ENCODE data around the gene CUTA. TPM values are rescaled to one million over a fixed set of nuclear protein-coding genes. Genes with fewer than 3 reads are reported as not detected.
A peak's percentile ranks its signal among the peaks of the same experiment; 100 is the strongest.

CUTA gene
- total RNA-seq, 2 donors from 2014 or later, result 198 to 219 TPM

DNA sequence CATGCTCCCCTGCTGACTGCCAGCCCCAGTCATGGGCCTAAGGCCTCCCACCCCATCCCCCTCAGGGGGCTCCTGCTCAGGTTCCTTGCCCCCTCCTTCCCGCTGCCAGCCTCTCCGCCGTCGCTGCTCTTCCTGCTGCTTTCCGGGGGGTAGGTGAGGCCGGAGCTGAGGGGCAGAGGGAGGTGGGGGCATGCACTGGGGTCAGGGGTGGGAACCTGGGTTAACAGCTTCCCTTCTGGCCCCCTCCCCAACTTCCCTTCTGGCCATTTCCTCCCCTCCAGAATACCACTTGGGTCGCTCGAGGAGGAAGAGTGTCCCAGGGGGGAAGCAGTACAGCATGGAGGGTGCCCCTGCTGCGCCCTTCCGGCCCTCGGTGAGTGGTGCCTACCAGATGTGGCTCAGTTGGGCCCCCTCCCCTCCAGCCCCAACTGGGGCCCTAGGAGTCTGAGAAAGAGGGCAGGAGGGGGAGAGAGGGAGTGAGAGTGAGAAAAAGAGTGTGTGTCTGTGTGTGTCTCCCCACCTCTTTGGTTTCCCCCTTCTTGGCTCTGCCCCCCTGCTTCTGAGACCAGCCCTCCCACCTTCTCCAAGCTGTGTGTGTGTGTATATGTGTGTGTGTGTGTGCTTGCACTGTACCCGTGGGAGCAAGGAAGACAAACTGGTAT lies 14.1 kb upstream of the CUTA start:
- peak overlapping the region; percentile 37 for H3K4me3 ChIP-seq (ENCODE audit: low read length)
- H3K9ac ChIP-seq (ENCODE audit: extremely low read depth, low read length, poor library complexity, severe bottlenecking), result no peak overlapping the region
- Mint-ChIP-seq H3K4me1 (peaks cover 59% of the 10 kb centered on the region), H3K36me3 (ENCODE audit: low read depth) (peaks cover 27% of the 10 kb centered on the region), H3K27me3 (ENCODE audit: insufficient read depth) (no peaks in the 10 kb centered on the region), H3K9me3 (no peaks in the 10 kb centered on the region), H3K27ac (peak overlapping the region; percentile 81), H3K4me3 (peak overlapping the region; percentile 51)
- peak; percentile 67 for DNase-seq
- TF ChIP-seq CTCF (conservative IDR thresholded peaks at IDR 0.05), result no peak
- H3K4me1 ChIP-seq (ENCODE audit: control insufficient read depth, insufficient read depth, low read length), result peaks cover 11% of the 10 kb centered on the region
- no peaks in the 10 kb centered on the region for H3K9me3 ChIP-seq (ENCODE audit: control insufficient read depth, low read length)
- no peaks in the 10 kb centered on the region for H3K27me3 ChIP-seq (ENCODE audit: control insufficient read depth, insufficient read depth, low read length, poor library complexity, severe bottlenecking)
- 47 to 50% methylated on average over 3 to 11 of the region's 12 CpGs for WGBS, 2 experiments (ENCODE audit: insufficient coverage in 1 of 2, insufficient read length in 1 of 2)
- H3K36me3 ChIP-seq (ENCODE audit: control insufficient read depth, insufficient read depth, low read length), result peaks cover 18% of the 10 kb centered on the region
- peak overlapping the region; percentile 82 for H3K27ac ChIP-seq (ENCODE audit: low read depth, low read length)

DNA sequence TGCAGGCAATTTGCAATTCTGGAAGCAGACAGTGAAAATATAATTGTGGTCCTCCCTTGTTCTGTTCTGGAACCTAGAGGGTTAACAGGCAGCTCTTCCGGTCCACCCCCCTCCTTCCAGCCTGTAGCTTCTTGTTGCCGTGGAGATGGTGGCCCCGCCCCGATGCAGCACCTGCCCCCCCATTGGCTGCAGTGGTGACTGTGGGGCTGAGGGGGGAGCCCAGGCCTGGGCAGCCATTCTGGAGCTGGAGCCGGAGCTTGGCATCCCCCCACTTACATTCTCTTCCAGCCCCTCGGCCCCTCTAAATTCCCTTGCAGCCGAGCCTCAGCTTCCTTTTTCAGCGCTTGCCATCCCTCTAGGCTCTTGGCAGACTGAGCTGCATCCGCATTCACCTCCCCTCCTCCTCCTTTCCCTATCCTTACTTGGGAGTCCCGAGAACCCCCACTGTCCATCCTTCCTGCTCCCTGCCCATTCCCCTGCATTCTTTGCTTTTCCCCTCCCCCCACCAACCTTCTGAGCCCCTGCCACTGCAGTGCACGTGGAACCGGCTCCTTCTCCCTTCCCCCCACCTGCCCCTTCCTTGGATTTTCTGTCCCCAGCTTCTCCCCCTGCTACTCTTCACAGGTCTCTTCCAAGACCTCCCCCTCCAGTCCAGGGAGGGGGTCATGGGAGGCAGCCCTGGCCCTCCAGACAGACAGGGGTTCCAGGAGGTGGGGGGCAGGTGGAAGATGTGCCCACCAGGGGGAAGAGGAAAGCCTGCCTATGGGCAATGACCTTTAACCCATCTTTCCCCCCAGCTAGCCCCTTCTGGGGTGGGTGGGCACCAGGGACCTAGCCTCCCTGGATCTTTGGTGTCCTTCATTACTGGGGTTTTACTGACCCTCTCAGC lies 13.3 kb upstream of the CUTA start:
- peak overlapping the region; percentile 37 for H3K4me3 ChIP-seq (ENCODE audit: low read length)
- H3K27me3 Mint-ChIP-seq (ENCODE audit: insufficient read depth), result no peaks in the 10 kb centered on the region

DNA sequence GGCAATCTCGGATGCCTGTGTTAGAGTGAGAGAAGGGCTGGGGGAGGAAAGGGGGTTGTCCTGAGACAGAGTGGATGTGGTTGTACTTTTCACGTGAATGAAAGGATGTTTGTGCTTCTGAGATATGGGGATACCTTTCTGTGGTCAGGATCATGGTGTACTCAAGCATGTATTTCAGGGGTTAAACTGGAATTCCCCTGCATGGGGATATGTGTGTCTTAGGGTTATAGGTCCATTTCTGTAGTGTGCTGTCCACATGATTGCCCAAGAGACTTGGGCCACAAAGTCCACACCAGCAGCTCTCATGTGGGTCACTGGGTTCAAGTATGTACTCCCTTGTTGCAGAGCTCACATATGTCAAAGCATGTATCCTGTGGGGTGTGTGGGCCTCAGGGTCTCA lies 12.4 kb upstream of the CUTA start:
- no peak overlapping the region for H3K4me3 ChIP-seq (ENCODE audit: low read length)
- TF ChIP-seq CTCF (conservative IDR thresholded peaks at IDR 0.05), result no peak
- Mint-ChIP-seq H3K9me3 (no peaks in the 10 kb centered on the region), H3K4me1 (peaks cover 66% of the 10 kb centered on the region), H3K36me3 (ENCODE audit: low read depth) (peaks cover 10% of the 10 kb centered on the region), H3K4me3 (peak overlapping the region; percentile 51), H3K27ac (peak overlapping the region; percentile 28), H3K27me3 (ENCODE audit: insufficient read depth) (no peaks in the 10 kb centered on the region)
- H3K9ac ChIP-seq (ENCODE audit: extremely low read depth, low read length, poor library complexity, severe bottlenecking), result no peak overlapping the region
- H3K9me3 ChIP-seq (ENCODE audit: control insufficient read depth, low read length), result no peaks in the 10 kb centered on the region
- no peak overlapping the region for H3K27ac ChIP-seq (ENCODE audit: low read depth, low read length)
- WGBS, 2 experiments (ENCODE audit: insufficient coverage in 1 of 2, insufficient read length in 1 of 2), result 67 to 75% methylated on average over 2 of the region's 2 CpGs
- peaks cover 4% of the 10 kb centered on the region for H3K36me3 ChIP-seq (ENCODE audit: control insufficient read depth, insufficient read depth, low read length)
- DNase-seq, result no peak
- no peaks in the 10 kb centered on the region for H3K27me3 ChIP-seq (ENCODE audit: control insufficient read depth, insufficient read depth, low read length, poor library complexity, severe bottlenecking)
- peaks cover 11% of the 10 kb centered on the region for H3K4me1 ChIP-seq (ENCODE audit: control insufficient read depth, insufficient read depth, low read length)

More for the DNA sequence above, 13.3 kb upstream of the CUTA start:
- Mint-ChIP-seq H3K4me3 (peak overlapping the region; percentile 51), H3K9me3 (no peaks in the 10 kb centered on the region), H3K4me1 (peaks cover 62% of the 10 kb centered on the region), H3K36me3 (ENCODE audit: low read depth) (peaks cover 19% of the 10 kb centered on the region), H3K27ac (peak overlapping the region; percentile 81)
- TF ChIP-seq CTCF (conservative IDR thresholded peaks at IDR 0.05), result peak; percentile 32
- Histone ChIP-seq H3K27ac (ENCODE audit: low read depth, low read length) (peak overlapping the region; percentile 82), H3K27me3 (ENCODE audit: control insufficient read depth, insufficient read depth, low read length, poor library complexity, severe bottlenecking) (no peaks in the 10 kb centered on the region), H3K9me3 (ENCODE audit: control insufficient read depth, low read length) (no peaks in the 10 kb centered on the region), H3K36me3 (ENCODE audit: control insufficient read depth, insufficient read depth, low read length) (peaks cover 11% of the 10 kb centered on the region), H3K4me1 (ENCODE audit: control insufficient read depth, insufficient read depth, low read length) (peaks cover 11% of the 10 kb centered on the region), H3K9ac (ENCODE audit: extremely low read depth, low read length, poor library complexity, severe bottlenecking) (peak overlapping the region; percentile 13)
- peak; percentile 95 for DNase-seq
- WGBS, 2 experiments (ENCODE audit: insufficient coverage in 1 of 2, insufficient read length in 1 of 2), result 6 to 9% methylated on average over 8 to 12 of the region's 12 CpGs
